SK-N-MC (cell line): ENCODE measurements around the gene LGALS9B.
"Not testable (repeated sequence)": the region's sequence is repeated elsewhere in the genome, so short reads cannot be mapped to it uniquely, and the experiment has no call there.

Experiments
- EZH2 ChIP-seq: fragments of 200-600 bp; sonication (generic); IDR thresholded peaks from one replicate; pipeline ENCODE4 v1.6.1; 2017; ENCODE audit warnings: antibody characterized with exemption
- FOXP2 ChIP-seq: optimal IDR thresholded peaks from 2 replicates; pipeline ENCODE3; 2011; ENCODE audit warnings: mild to moderate bottlenecking, moderate library complexity; ENCODE audit not compliant: insufficient read depth; ENCODE audit errors: extremely low read length, control extremely low read depth
- POLR2AphosphoS5 ChIP-seq: IDR thresholded peaks from 2 replicates; pipeline ENCODE4 v1.6.1; 2012; ENCODE audit warnings: mild to moderate bottlenecking, low read depth, low read length, borderline replicate concordance

DNA sequence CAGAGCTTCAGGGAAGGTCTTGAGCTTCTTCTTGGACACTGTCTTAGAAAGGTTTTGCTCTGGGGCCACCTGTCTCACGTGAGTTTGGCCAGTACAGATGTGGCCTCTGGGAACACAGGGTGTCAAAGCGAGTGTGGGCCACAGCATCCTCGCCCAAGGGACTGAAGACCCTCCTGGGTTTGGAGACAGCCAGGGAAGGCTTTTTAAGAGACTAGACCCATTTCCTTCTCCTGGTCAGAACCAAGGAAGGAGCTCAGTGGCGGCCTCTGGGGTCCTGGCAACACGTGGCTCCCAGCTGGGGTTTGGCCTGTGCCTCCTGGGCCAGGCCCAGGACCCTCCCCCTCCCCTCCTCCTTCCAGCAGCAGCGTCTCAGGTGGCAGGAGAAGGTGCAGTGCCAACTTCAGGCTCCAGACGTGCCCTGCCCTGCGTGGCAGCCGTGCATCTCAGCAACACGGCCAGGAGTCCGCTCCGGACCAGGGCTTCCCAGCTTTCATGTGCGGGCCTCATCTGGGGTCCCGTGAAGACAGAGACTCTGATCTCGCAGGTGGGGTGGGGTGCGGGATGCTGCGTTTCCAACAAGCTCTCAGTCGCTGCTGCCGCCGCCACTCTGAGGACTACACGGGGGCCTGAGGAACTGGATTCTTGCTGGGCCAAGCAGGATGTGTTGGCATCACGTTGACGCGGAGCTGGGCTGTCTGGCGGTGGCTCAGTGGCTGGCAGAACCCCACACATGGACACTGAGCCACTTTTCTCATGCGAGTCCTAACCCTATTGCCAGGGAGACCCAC lies 19.6 kb downstream of the LGALS9B start:
- not testable (repeated sequence) for TF ChIP-seq POLR2AphosphoS5, EZH2, FOXP2
